Measurements from ENCODE around the gene KCNC3. TPM values are rescaled to one million over a fixed set of nuclear protein-coding genes. Genes with fewer than 3 reads are reported as not detected.

KCNC3 gene
- total and polyA plus RNA-seq, 2 of the 13 experiments (the other 11 are each of a cell fraction or from before 2014, with no cell fraction given), result 0.29 to 1.7 TPM

- TF ChIP-seq AGO1 (IDR thresholded peaks at IDR 0.05; ENCODE audit: low read depth, low read length, poor library complexity, severe bottlenecking) (peak; percentile 91), SRSF9 (IDR thresholded peaks at IDR 0.05; ENCODE audit: borderline replicate concordance, insufficient read depth, low read depth, low read length, poor library complexity, severe bottlenecking) (no peak), ZBTB40 (IDR thresholded peaks at IDR 0.05) (no peak), ZBTB40 (CRISPR knock-in tag; IDR thresholded peaks at IDR 0.05) (no peak), CREM (IDR thresholded peaks at IDR 0.05) (0 out of 2 replicates have a peak, but pooled peaks have one; percentile 15), CREM (CRISPR knock-in tag; IDR thresholded peaks at IDR 0.05) (no peak), GABPB1 (CRISPR knock-in tag; IDR thresholded peaks at IDR 0.05) (peak; percentile 50; the same call in 1 of the 2 replicates), FOXC1 (CRISPR knock-in tag; IDR thresholded peaks at IDR 0.05; ENCODE audit: borderline replicate concordance) (0 out of 2 replicates have a peak, but pooled peaks have one; percentile 34), ZNF468 (CRISPR knock-in tag; IDR thresholded peaks at IDR 0.05) (no peak), ZNF572 (CRISPR knock-in tag; IDR thresholded peaks at IDR 0.05) (no peak), MIER3 (CRISPR knock-in tag; IDR thresholded peaks at IDR 0.05; ENCODE audit: borderline replicate concordance) (peak; percentile 54; the same call in 1 of the 2 replicates), MEF2D (CRISPR knock-in tag; IDR thresholded peaks at IDR 0.05) (peak; percentile 47; the same call in 1 of the 2 replicates), KDM2A (CRISPR knock-in tag; IDR thresholded peaks at IDR 0.05; ENCODE audit: borderline replicate concordance, low read depth) (peak; percentile 97), LRRFIP1 (CRISPR knock-in tag; conservative IDR thresholded peaks at IDR 0.05) (no peak), ZNF543 (CRISPR knock-in tag; IDR thresholded peaks at IDR 0.05) (0 out of 2 replicates have a peak, but pooled peaks have one; percentile 7), ZNF781 (CRISPR knock-in tag; IDR thresholded peaks at IDR 0.05; ENCODE audit: borderline replicate concordance, not compliant biosample characterization) (no peak), NR2C2 (CRISPR knock-in tag; IDR thresholded peaks at IDR 0.05; ENCODE audit: borderline replicate concordance) (no peak)
Observed at GRCh38 chr19:50311723-50312635, 17.2 kb downstream of the KCNC3 start (continued).

All from HepG2 (cell line).